Stimulated activated CD8-positive, alpha-beta memory T cell treated with anti-CD3 and anti-CD28 coated beads, Interleukin-7, amount 100 ng/mL, for 4 hours (primary cell): ENCODE measurements around the gene ARFGEF3.
"Not testable (repeated sequence)": the region's sequence is repeated elsewhere in the genome, so short reads cannot be mapped to it uniquely, and the experiment has no call there.

Experiments used
- DNase-seq, 2 donors: peaks; one replicate each; pipeline ENCODE4 v3.0.0-alpha.2; 2020; ENCODE audit warnings: low read depth in 2 of 2

Gene ARFGEF3

GRCh38 chr6:138346302-138347195 is 184.8 kb downstream of the ARFGEF3 start:
- no peak for DNase-seq

GRCh38 chr6:138347864-138348263 is 186.1 kb downstream of the ARFGEF3 start:
- no peak for DNase-seq

GRCh38 chr6:138349891-138350290 is 188.2 kb downstream of the ARFGEF3 start:
- DNase-seq: no peak

GRCh38 chr6:138357928-138358327 is 196.2 kb downstream of the ARFGEF3 start:
- no peak for DNase-seq

GRCh38 chr6:138368684-138369083 is 206.9 kb downstream of the ARFGEF3 start:
- not testable (repeated sequence) for DNase-seq

GRCh38 chr6:138370631-138371451 is 209.1 kb downstream of the ARFGEF3 start:
- DNase-seq: no peak

- DNase-seq: no peak
Measured at GRCh38 chr6:138371452-138371711, 209.6 kb downstream of the ARFGEF3 start.

GRCh38 chr6:138371720-138372119 is 210.0 kb downstream of the ARFGEF3 start:
- no peak for DNase-seq

GRCh38 chr6:138372711-138373463 is 211.1 kb downstream of the ARFGEF3 start:
- no peak for DNase-seq

- no peak for DNase-seq
Measured at GRCh38 chr6:138374230-138374629, 212.5 kb downstream of the ARFGEF3 start.

- no peak for DNase-seq
Measured at GRCh38 chr6:138374815-138375214, 213.1 kb downstream of the ARFGEF3 start.

GRCh38 chr6:138377042-138377441 is 215.3 kb downstream of the ARFGEF3 start:
- no peak for DNase-seq

- no peak for DNase-seq
Measured at GRCh38 chr6:138377844-138378243, 216.1 kb downstream of the ARFGEF3 start, which contains the start of gene SMIM28. Gene SMIM28, plus strand, starts transcription at chr6:138377905. Its CDS starts 168 bp downstream, at chr6:138378073.

- DNase-seq: no peak
Measured at GRCh38 chr6:138378463-138378862, 216.7 kb downstream of the ARFGEF3 start.

- no peak for DNase-seq
Measured at GRCh38 chr6:138382498-138383265, 220.9 kb downstream of the ARFGEF3 start.

- DNase-seq: no peak
Measured at GRCh38 chr6:138383776-138384175, 222.0 kb downstream of the ARFGEF3 start.

GRCh38 chr6:138386897-138387296 is 225.2 kb downstream of the ARFGEF3 start:
- DNase-seq: no peak

- no peak for DNase-seq
Measured at GRCh38 chr6:138387577-138388368, 226.0 kb downstream of the ARFGEF3 start.

GRCh38 chr6:138389551-138389950 is 227.8 kb downstream of the ARFGEF3 start:
- DNase-seq: no peak
